Naive thymus-derived CD4-positive, alpha-beta T cell (primary cell): ENCODE measurements around the gene LYRM4. TPM values are rescaled to one million over a fixed set of nuclear protein-coding genes. Genes with fewer than 3 reads are reported as not detected.

Experiments used
- ATAC-seq: fragments of 150-1000 bp; cut with Tn5 transposase; 2 replicates; pipeline ENCODE4 v1.10.0; 2021; ENCODE audit warnings: mild to moderate bottlenecking, moderate library complexity
- CTCF ChIA-PET: fragments of 350-600 bp; sonication (Branson Sonifier 250); formaldehyde crosslinking; loops from one replicate; lab custom pipeline; 2021; ENCODE audit warnings: antibody characterized with exemption; lab: Charles Lee
- POLR2A ChIA-PET: fragments of 350-600 bp; sonication (Branson Sonifier 250); formaldehyde crosslinking; loops from one replicate; lab custom pipeline; 2021; ENCODE audit warnings: antibody characterized with exemption, inconsistent platforms; lab: Charles Lee
- DNase-seq, 9 donors: peaks; one replicate each; pipeline versions ENCODE4 v3.0.0 to v3.0.0-alpha.2; 2020 to 2022; ENCODE audit warnings: mixed read lengths in 1 of 9
- H3K27ac ChIP-seq: one replicate; pipeline ENCODE4 v1.7.0; 2013; ENCODE audit warnings: mild to moderate bottlenecking, low read depth, low read length, moderate library complexity
- H3K27me3 ChIP-seq, 2 donors: one replicate each; pipeline ENCODE4 v1.7.0; 2013; ENCODE audit warnings: low read length in 2 of 2, mild to moderate bottlenecking in 2 of 2, moderate library complexity in 2 of 2; ENCODE audit not compliant: control insufficient read depth in 2 of 2, insufficient read depth in 2 of 2
- H3K36me3 ChIP-seq, 3 experiments: 1 replicate in 2 of 3; 2 replicates in 1 of 3; pipeline ENCODE4 v1.7.0; 2013; ENCODE audit warnings: low read length in 3 of 3, mild to moderate bottlenecking in 3 of 3, moderate library complexity in 1 of 3; ENCODE audit not compliant: insufficient read depth in 3 of 3, control insufficient read depth in 2 of 3
- H3K4me1 ChIP-seq, 2 donors: one replicate each; pipeline ENCODE4 v1.7.0; 2013; ENCODE audit warnings: low read length in 2 of 2, mild to moderate bottlenecking in 2 of 2, moderate library complexity in 1 of 2; ENCODE audit not compliant: control insufficient read depth in 2 of 2, insufficient read depth in 2 of 2
- H3K4me3 ChIP-seq: 2 replicates; pipeline ENCODE4 v1.7.0; 2013; ENCODE audit warnings: mild to moderate bottlenecking, low read length
- H3K9me3 ChIP-seq, 3 experiments: 1 replicate in 2 of 3; 2 replicates in 1 of 3; pipeline ENCODE4 v1.7.0; 2013; ENCODE audit warnings: low read length in 3 of 3; ENCODE audit not compliant: control insufficient read depth in 2 of 3
- H3K27ac Mint-ChIP-seq, 9 donors: one replicate each; pipeline ENCODE4 v1.8.0; 2020 to 2022; ENCODE audit warnings: mixed read lengths in 9 of 9, mild to moderate bottlenecking in 8 of 9, moderate library complexity in 5 of 9, inconsistent platforms in 2 of 9
- H3K27me3 Mint-ChIP-seq, 5 donors: one replicate each; pipeline ENCODE4 v1.8.0; 2021 to 2022; ENCODE audit warnings: mixed read lengths in 5 of 5, mild to moderate bottlenecking in 1 of 5
- H3K36me3 Mint-ChIP-seq, 5 donors: one replicate each; pipeline ENCODE4 v1.8.0; 2020 to 2022; ENCODE audit warnings: mixed read lengths in 5 of 5, mild to moderate bottlenecking in 3 of 5, inconsistent platforms in 1 of 5
- H3K4me1 Mint-ChIP-seq, 7 donors: one replicate each; pipeline ENCODE4 v1.8.0; 2020 to 2022; ENCODE audit warnings: mixed read lengths in 7 of 7, mild to moderate bottlenecking in 3 of 7, inconsistent platforms in 1 of 7
- H3K4me3 Mint-ChIP-seq, 10 donors: one replicate each; pipeline ENCODE4 v1.8.0; 2020 to 2022; ENCODE audit warnings: mild to moderate bottlenecking in 10 of 10, mixed read lengths in 10 of 10, moderate library complexity in 6 of 10, inconsistent platforms in 2 of 10
- H3K9me3 Mint-ChIP-seq, 11 donors: one replicate each; pipeline ENCODE4 v1.8.0; 2020 to 2022; ENCODE audit warnings: mixed read lengths in 11 of 11, mild to moderate bottlenecking in 4 of 11, inconsistent platforms in 1 of 11, moderate library complexity in 1 of 11
- intact Hi-C, 2 donors: fragments of 100-400 bp; cut with micrococcal nuclease; formaldehyde crosslinking; loops; one replicate each; pipeline ENCODE4 v1.15.1; 2023
- polyA plus RNA-seq, 2 donors: library from polyadenylated mRNA; unstranded; fragments of 300-500 nt; fragmentation: Illumina TruSeq; gene quantifications; one replicate each; pipeline ENCODE4 v1.2.3, GENCODE V29; 2021
- total RNA-seq, 6 experiments: library from RNA in 5 of 6; stranded (reverse) in 5 of 6; gene quantifications; 1 replicate in 5 of 6; 2 replicates in 1 of 6; pipeline ENCODE4 v1.2.3 and lab custom pipeline; 2021 to 2026

LYRM4 gene
- total and polyA plus RNA-seq, 7 experiments from 2014 or later = 15.1 to 61.6 (median 24.4) TPM

GRCh38 chr6:5278047-5278446 is 17.3 kb upstream of the LYRM4 start:
- intact Hi-C loops = no loop called here
- ChIA-PET POLR2A (no interaction called here), CTCF (no interaction called here)
- H3K4me3 Mint-ChIP-seq = no peak overlapping the region
- no peak overlapping the region for H3K27ac Mint-ChIP-seq
- no peaks in the 10 kb centered on the region for H3K36me3 ChIP-seq
- H3K27me3 ChIP-seq = no peaks in the 10 kb centered on the region
- no peaks in the 10 kb centered on the region for H3K27me3 Mint-ChIP-seq
- H3K27ac ChIP-seq = no peak overlapping the region
- H3K4me1 ChIP-seq = peaks cover 0 to 6% of the 10 kb centered on the region in 2 donors
- H3K9me3 Mint-ChIP-seq = no peaks in the 10 kb centered on the region
- no peak overlapping the region for H3K4me3 ChIP-seq
- ATAC-seq (no peak), DNase-seq (no peak)
- H3K9me3 ChIP-seq = no peaks in the 10 kb centered on the region
- H3K36me3 Mint-ChIP-seq = peaks cover 0 to 18% (median 8%) of the 10 kb centered on the region in 5 donors
- peaks cover 14 to 59% (median 39%) of the 10 kb centered on the region in 7 donors for H3K4me1 Mint-ChIP-seq

- Histone ChIP-seq H3K27me3 (no peaks in the 10 kb centered on the region), H3K4me1 (peaks cover 0 to 6% of the 10 kb centered on the region in 2 donors), H3K9me3 (no peaks in the 10 kb centered on the region), H3K4me3 (no peak overlapping the region), H3K36me3 (no peaks in the 10 kb centered on the region), H3K27ac (no peak overlapping the region)
- Mint-ChIP-seq H3K9me3 (no peaks in the 10 kb centered on the region), H3K4me1 (peaks cover 16 to 61% (median 42%) of the 10 kb centered on the region in 7 donors), H3K27ac (no peak overlapping the region), H3K4me3 (no peak overlapping the region), H3K27me3 (no peaks in the 10 kb centered on the region), H3K36me3 (peaks cover 0 to 22% (median 11%) of the 10 kb centered on the region in 5 donors)
- ATAC-seq (no peak), DNase-seq (no peak)
- intact Hi-C loops = no loop called here
- ChIA-PET POLR2A (no interaction called here), CTCF (interaction anchor here (2.0 kb wide), 1 partner anchor 134 kb away, joined by 8 read pairs; no protein-coding TSS in a partner anchor)
Observed at GRCh38 chr6:5277589-5277988, 16.8 kb upstream of the LYRM4 start.

GRCh38 chr6:5276581-5276980 is 15.8 kb upstream of the LYRM4 start:
- no peaks in the 10 kb centered on the region for H3K9me3 Mint-ChIP-seq
- intact Hi-C loops = no loop called here
- ChIA-PET POLR2A (no interaction called here), CTCF (interaction anchor here (2.0 kb wide), 1 partner anchor 133 kb away, joined by 8 read pairs; no protein-coding TSS in a partner anchor)
- H3K27ac Mint-ChIP-seq = no peak overlapping the region
- H3K27ac ChIP-seq = no peak overlapping the region
- H3K4me3 Mint-ChIP-seq = no peak overlapping the region
- no peaks in the 10 kb centered on the region for H3K9me3 ChIP-seq
- H3K4me1 Mint-ChIP-seq = peaks cover 18 to 60% (median 41%) of the 10 kb centered on the region in 7 donors
- ATAC-seq (no peak), DNase-seq (no peak)
- H3K27me3 ChIP-seq = no peaks in the 10 kb centered on the region
- H3K36me3 ChIP-seq = no peaks in the 10 kb centered on the region
- H3K27me3 Mint-ChIP-seq = no peaks in the 10 kb centered on the region
- H3K4me1 ChIP-seq = peaks cover 0 to 6% of the 10 kb centered on the region in 2 donors
- H3K4me3 ChIP-seq = no peak overlapping the region
- H3K36me3 Mint-ChIP-seq = peaks cover 0 to 28% (median 12%) of the 10 kb centered on the region in 5 donors

- intact Hi-C loops = loop anchor here in 1 of 2 donors (1.0 kb wide), 1 partner anchor 132 kb away; no protein-coding TSS in a partner anchor
- peaks cover 19 to 63% (median 44%) of the 10 kb centered on the region in 7 donors for H3K4me1 Mint-ChIP-seq
- H3K9me3 Mint-ChIP-seq = no peaks in the 10 kb centered on the region
- peaks cover 0 to 28% (median 12%) of the 10 kb centered on the region in 5 donors for H3K36me3 Mint-ChIP-seq
- peak overlapping the region in 1 of 10 donors; percentile 52 for H3K4me3 Mint-ChIP-seq
- H3K4me1 ChIP-seq = peaks cover 0 to 6% of the 10 kb centered on the region in 2 donors
- H3K4me3 ChIP-seq = no peak overlapping the region
- no peak overlapping the region for H3K27ac Mint-ChIP-seq
- ChIA-PET CTCF (interaction anchor here (2.0 kb wide), 1 partner anchor 132 kb away, joined by 8 read pairs; no protein-coding TSS in a partner anchor), POLR2A (no interaction called here)
- no peaks in the 10 kb centered on the region for H3K9me3 ChIP-seq
- no peak for ATAC-seq
- no peak for DNase-seq
- H3K27ac ChIP-seq = no peak overlapping the region
- H3K27me3 ChIP-seq = no peaks in the 10 kb centered on the region
- no peaks in the 10 kb centered on the region for H3K27me3 Mint-ChIP-seq
- no peaks in the 10 kb centered on the region for H3K36me3 ChIP-seq
Observed at GRCh38 chr6:5275497-5275896, 14.7 kb upstream of the LYRM4 start.

GRCh38 chr6:5274231-5274630 is 13.5 kb upstream of the LYRM4 start:
- no peaks in the 10 kb centered on the region for H3K27me3 Mint-ChIP-seq
- no peak for ATAC-seq

GRCh38 chr6:5271926-5272325 is 11.2 kb upstream of the LYRM4 start:
- H3K36me3 Mint-ChIP-seq = peaks cover 4 to 38% (median 20%) of the 10 kb centered on the region in 5 donors
- peaks cover 0 to 6% of the 10 kb centered on the region in 2 donors for H3K4me1 ChIP-seq
- peaks cover 0 to 5% (median 0%) of the 10 kb centered on the region in 11 donors for H3K9me3 Mint-ChIP-seq
- no peaks in the 10 kb centered on the region for H3K27me3 ChIP-seq
- H3K4me3 ChIP-seq = no peak overlapping the region
- ATAC-seq (no peak), DNase-seq (no peak)
- intact Hi-C loops = no loop called here
- POLR2A ChIA-PET = interaction anchor here (1.2 kb wide), 1 partner anchor 10 kb away, joined by 6 read pairs; the partner anchor contains the start of gene FARS2
- no peak overlapping the region for H3K4me3 Mint-ChIP-seq
- peaks cover 14 to 49% (median 28%) of the 10 kb centered on the region in 7 donors for H3K4me1 Mint-ChIP-seq
- H3K27ac Mint-ChIP-seq = no peak overlapping the region
- no peaks in the 10 kb centered on the region for H3K9me3 ChIP-seq
- H3K27me3 Mint-ChIP-seq = no peaks in the 10 kb centered on the region
- H3K36me3 ChIP-seq = no peaks in the 10 kb centered on the region
- CTCF ChIA-PET = no interaction called here
- H3K27ac ChIP-seq = no peak overlapping the region

More at GRCh38 chr6:5274231-5274630, 13.5 kb upstream of the LYRM4 start:
- H3K4me1 Mint-ChIP-seq = peaks cover 15 to 59% (median 33%) of the 10 kb centered on the region in 7 donors
- POLR2A ChIA-PET = no interaction called here
- H3K36me3 Mint-ChIP-seq = peaks cover 0 to 32% (median 14%) of the 10 kb centered on the region in 5 donors
- no peaks in the 10 kb centered on the region for H3K36me3 ChIP-seq
- no peaks in the 10 kb centered on the region for H3K9me3 Mint-ChIP-seq
- H3K27ac ChIP-seq = no peak overlapping the region
- H3K9me3 ChIP-seq = no peaks in the 10 kb centered on the region
- H3K4me3 ChIP-seq = no peak overlapping the region
- H3K27me3 ChIP-seq = no peaks in the 10 kb centered on the region
- H3K4me3 Mint-ChIP-seq = peak overlapping the region in 1 of 10 donors; percentile 57
- H3K27ac Mint-ChIP-seq = peak overlapping the region in 1 of 9 donors; percentile 30
- CTCF ChIA-PET = interaction anchor here (1.1 kb wide), 1 partner anchor 130 kb away, joined by 3 read pairs; no protein-coding TSS in a partner anchor
- H3K4me1 ChIP-seq = peaks cover 0 to 6% of the 10 kb centered on the region in 2 donors
- intact Hi-C loops = no loop called here
- no peak for DNase-seq
